Esophagus (tissue), 2 donors: ENCODE measurements around the gene PITPNM2. TPM values are rescaled to one million over a fixed set of nuclear protein-coding genes. Genes with fewer than 3 reads are reported as not detected.

Experiments
- H3K27ac ChIP-seq, 2 donors: one replicate each; pipeline ENCODE4 v1.5.1; 2013; ENCODE audit warnings: low read depth in 2 of 2, mild to moderate bottlenecking in 2 of 2, inconsistent platforms in 1 of 2, low read length in 1 of 2, moderate library complexity in 1 of 2
- H3K27me3 ChIP-seq, 2 donors: one replicate each; pipeline ENCODE4 v1.6.1; 2013; ENCODE audit warnings: low read length in 2 of 2, control low read depth in 1 of 2, mild to moderate bottlenecking in 1 of 2; ENCODE audit not compliant: insufficient read depth in 2 of 2, control insufficient read depth in 1 of 2
- H3K36me3 ChIP-seq, 2 donors: one replicate each; pipeline ENCODE4 v1.6.1; 2013; ENCODE audit warnings: low read length in 1 of 2; ENCODE audit not compliant: control insufficient read depth in 2 of 2, insufficient read depth in 2 of 2
- H3K4me1 ChIP-seq, 2 donors: one replicate each; pipeline ENCODE4 v1.6.1; 2013; ENCODE audit warnings: low read length in 1 of 2; ENCODE audit not compliant: control insufficient read depth in 2 of 2, insufficient read depth in 2 of 2
- H3K4me3 ChIP-seq, 2 donors: one replicate each; pipeline ENCODE4 v1.5.1; 2013; ENCODE audit warnings: low read length in 2 of 2, mild to moderate bottlenecking in 2 of 2, low read depth in 1 of 2, moderate library complexity in 1 of 2
- H3K9me3 ChIP-seq, 2 donors: one replicate each; pipeline ENCODE4 v1.6.1; 2013; ENCODE audit warnings: mild to moderate bottlenecking in 2 of 2, low read depth in 1 of 2, low read length in 1 of 2, moderate library complexity in 1 of 2; ENCODE audit not compliant: control insufficient read depth in 2 of 2, insufficient read depth in 1 of 2
- WGBS, 2 donors: extraction: QIAGEN DNeasy Blood & Tissue Kit; methylation state at CpG; one replicate each; pipeline ENCODE4 v1.1.7; 2013; 5-methylcytosine and 5-hydroxymethylcytosine counted together
- polyA plus RNA-seq, 2 donors: library from polyadenylated mRNA; stranded (reverse); fragments of 200-250 nt; gene quantifications; one replicate each; pipeline ENCODE4 v1.2.3, GENCODE V29; 2013
- donor health status: healthy with polysubstance abuse.
- donor health status: Bipolar disorder and iron deficiency.

The PITPNM2 gene
- polyA plus RNA-seq, 2 donors, result 4.1 to 7.8 TPM

DNA sequence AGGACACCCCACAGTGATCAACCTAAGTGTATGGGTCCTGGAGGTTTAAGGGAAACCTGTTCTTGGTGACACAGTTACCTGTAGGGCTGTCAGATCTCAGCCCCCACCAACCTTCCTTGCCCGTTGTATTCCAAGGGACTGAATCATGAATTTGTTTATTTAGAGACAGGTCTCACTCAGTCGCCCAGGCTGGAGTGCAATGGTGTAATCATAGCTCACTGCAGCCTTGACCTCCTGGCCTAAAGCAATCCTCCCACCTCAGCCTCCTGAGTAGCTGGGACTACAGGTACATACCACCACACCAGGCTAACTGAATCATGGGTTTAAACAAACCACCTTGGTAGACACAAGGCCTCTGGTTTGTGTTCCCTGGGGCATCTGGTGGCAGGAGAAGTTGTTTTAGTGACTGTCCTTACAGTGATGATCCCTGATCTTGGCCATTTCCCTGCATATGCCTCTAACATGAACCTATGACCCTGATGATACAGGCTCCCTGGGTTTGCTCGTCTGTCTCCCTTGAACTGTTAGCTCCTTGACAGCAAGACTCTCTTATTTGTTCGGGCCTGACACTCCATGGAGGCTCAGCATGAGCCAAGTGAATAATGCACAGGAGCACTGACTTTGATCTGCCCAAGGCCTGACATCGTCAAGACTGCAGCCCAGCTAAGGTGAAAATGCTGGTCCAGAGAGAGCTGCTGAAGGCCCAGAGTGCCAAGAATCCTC is 47.9 kb downstream of the PITPNM2 start:
- H3K9me3 ChIP-seq, result no peaks in the 10 kb centered on the region
- H3K27ac ChIP-seq, result no peak overlapping the region
- no peaks in the 10 kb centered on the region for H3K27me3 ChIP-seq
- peaks cover 0 to 10% of the 10 kb centered on the region in 2 donors for H3K4me1 ChIP-seq
- WGBS, 2 donors, result 84 to 90% methylated on average over 5 of the region's 5 CpGs
- H3K36me3 ChIP-seq, result peaks cover 0 to 2% of the 10 kb centered on the region in 2 donors
- no peak overlapping the region for H3K4me3 ChIP-seq

DNA sequence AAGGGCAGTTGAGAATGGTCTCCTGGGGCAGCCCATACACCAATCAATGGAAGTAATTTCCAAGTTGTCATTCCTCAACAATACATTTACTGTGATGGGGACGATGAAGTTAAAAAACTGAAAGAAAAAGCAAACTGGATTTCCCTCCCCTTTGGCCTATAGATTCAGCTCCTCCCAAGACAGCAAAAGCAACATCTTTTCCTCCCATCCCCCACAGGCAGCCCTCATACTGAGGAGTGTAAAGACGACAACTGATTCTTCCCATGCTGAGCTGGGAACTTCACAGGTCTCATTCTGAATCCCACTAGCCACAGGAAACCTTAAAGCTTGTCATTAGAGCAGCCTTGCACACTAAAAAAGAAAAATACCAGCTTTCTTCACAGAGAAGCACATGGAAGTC is 48.5 kb downstream of the PITPNM2 start:
- Histone ChIP-seq H3K9me3 (no peaks in the 10 kb centered on the region), H3K36me3 (peaks cover 0 to 2% of the 10 kb centered on the region in 2 donors), H3K4me3 (no peak overlapping the region), H3K27me3 (no peaks in the 10 kb centered on the region), H3K4me1 (peaks cover 0 to 10% of the 10 kb centered on the region in 2 donors), H3K27ac (no peak overlapping the region)
- 77 to 78% methylated on average over 2 of the region's 2 CpGs for WGBS, 2 donors

DNA sequence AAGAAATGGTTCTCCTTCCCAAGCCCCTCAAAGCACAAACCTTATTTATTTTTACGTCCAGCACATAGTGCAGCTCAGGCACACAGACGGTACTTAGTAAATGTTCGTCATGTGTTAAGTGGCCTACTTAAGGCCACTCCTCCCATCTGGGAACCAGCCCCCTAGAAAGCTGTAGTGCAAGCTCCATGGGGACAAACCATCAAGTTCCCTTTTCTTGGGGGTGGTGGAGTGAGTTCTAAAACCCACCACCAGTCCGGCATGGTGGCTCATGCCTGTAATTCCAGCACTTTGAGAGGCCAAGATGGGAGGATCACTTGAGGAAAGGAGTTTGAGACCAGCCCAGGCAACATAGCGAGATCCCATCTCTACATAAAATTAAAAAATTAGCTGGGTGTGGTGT is 49.4 kb downstream of the PITPNM2 start:
- H3K4me3 ChIP-seq, result no peak overlapping the region
- H3K9me3 ChIP-seq, result no peaks in the 10 kb centered on the region
- 93 to 95% methylated on average over 5 of the region's 5 CpGs for WGBS, 2 donors
- H3K4me1 ChIP-seq, result peaks cover 2 to 4% of the 10 kb centered on the region in 2 donors
- no peak overlapping the region for H3K27ac ChIP-seq
- peaks cover 0 to 2% of the 10 kb centered on the region in 2 donors for H3K36me3 ChIP-seq
- no peaks in the 10 kb centered on the region for H3K27me3 ChIP-seq

Other genes with a start within 250 kb of the PITPNM2 start
- 1 to 10 TPM; 1.5 to 4.4 TPM for gene ABCB9, start 184.6 kb downstream of the PITPNM2 start, polyA plus RNA-seq
- gene OGFOD2, start 175.8 kb downstream of the PITPNM2 start, polyA plus RNA-seq, result 10 to 100 TPM; 10.8 to 11.5 TPM
- 100 to 1,000 TPM; 161 to 184 TPM for gene ARL6IP4, start 170.4 kb downstream of the PITPNM2 start, polyA plus RNA-seq
- gene MPHOSPH9, start 82.1 kb upstream of the PITPNM2 start, polyA plus RNA-seq, result 1 to 10 TPM; 3.9 to 4.0 TPM
- gene MTRFR, start 82.3 kb upstream of the PITPNM2 start, polyA plus RNA-seq, result 10 to 100 TPM in 1 of 2 donors, 1 to 10 TPM in 1; 6.3 to 10.6 TPM
- gene CDK2AP1, start 120.8 kb upstream of the PITPNM2 start, polyA plus RNA-seq, result 100 to 1,000 TPM; 111 to 213 TPM
- 1 to 10 TPM; 4.1 to 4.8 TPM for gene SBNO1, start 213.8 kb upstream of the PITPNM2 start, polyA plus RNA-seq
- gene KMT5A, start 233.0 kb upstream of the PITPNM2 start, polyA plus RNA-seq, result 10 to 100 TPM; 31.2 to 39.7 TPM